Measurements from ENCODE around the gene SCFD2.

SCFD2 gene

DNA sequence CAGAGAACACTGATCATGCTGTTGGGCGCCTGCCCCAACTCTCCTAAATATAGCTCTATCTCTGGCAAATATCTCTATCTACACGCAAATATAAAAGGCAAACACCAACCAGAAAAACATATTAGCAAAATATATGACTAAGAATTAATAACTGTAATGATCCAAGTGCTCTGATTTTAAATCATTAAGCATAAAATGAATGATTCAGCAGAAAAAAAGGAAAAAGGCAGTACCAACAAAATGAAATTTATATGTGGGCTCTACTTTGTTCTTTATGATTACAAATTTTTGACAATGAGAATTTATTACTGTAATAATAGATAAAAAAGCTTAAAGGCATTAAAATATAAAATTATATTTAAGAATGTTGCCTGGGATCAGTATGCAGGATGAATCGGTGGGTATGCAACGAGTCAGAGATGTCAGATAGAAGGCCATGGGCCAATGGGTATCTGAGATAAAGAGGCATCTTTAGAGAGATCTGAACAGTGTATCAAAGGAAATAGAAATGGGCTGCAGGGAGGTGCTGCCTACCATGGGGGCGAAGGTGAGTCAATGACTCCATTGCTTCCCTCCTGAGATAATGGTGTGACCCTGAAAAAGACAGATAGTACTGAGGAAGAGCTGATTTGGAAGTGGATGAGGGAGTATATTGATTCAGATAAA lies 234.8 kb downstream of the SCFD2 start:
- TF ChIP-seq, protein P1, sequence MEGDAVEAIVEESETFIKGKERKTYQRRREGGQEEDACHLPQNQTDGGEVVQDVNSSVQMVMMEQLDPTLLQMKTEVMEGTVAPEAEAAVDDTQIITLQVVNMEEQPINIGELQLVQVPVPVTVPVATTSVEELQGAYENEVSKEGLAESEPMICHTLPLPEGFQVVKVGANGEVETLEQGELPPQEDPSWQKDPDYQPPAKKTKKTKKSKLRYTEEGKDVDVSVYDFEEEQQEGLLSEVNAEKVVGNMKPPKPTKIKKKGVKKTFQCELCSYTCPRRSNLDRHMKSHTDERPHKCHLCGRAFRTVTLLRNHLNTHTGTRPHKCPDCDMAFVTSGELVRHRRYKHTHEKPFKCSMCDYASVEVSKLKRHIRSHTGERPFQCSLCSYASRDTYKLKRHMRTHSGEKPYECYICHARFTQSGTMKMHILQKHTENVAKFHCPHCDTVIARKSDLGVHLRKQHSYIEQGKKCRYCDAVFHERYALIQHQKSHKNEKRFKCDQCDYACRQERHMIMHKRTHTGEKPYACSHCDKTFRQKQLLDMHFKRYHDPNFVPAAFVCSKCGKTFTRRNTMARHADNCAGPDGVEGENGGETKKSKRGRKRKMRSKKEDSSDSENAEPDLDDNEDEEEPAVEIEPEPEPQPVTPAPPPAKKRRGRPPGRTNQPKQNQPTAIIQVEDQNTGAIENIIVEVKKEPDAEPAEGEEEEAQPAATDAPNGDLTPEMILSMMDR (IDR thresholded peaks at IDR 0.05; ENCODE audit: low read depth, low read length) = no peak
- no peak overlapping the region for H3K4me3 ChIP-seq (ENCODE audit: low read depth, low read length)

DNA sequence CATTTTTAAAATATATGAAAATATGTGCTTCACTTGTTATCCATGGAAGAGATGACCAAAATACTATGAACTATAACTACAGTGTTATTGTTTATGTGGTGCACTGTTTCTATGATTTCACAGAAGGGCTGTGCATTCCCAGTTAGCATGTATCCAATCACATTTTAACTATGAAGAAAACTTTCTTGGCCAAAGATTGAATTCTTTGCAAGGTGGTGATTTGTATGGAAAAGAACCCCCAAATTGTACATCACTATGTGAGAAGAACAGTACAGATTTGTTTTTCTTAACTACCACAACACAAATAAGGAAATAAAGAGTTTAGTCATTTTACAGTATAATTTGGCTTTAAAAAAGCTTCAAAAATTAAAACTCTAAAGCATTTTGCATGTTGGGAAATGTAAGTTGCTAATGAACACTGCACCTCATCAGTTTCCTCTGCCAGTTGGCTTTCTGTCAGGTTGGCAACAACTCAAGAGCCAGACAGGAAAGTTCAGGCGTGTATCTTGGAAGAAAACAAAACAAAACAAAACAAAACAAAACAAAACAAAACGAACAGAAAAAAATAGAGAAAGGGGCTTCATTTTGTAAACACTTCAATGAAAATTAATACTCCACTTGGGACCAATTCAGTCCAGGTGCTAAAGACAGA lies 237.0 kb downstream of the SCFD2 start:
- H3K4me3 ChIP-seq (ENCODE audit: low read depth, low read length) = no peak overlapping the region
- TF ChIP-seq, protein P1 (IDR thresholded peaks at IDR 0.05; ENCODE audit: low read depth, low read length) = no peak

DNA sequence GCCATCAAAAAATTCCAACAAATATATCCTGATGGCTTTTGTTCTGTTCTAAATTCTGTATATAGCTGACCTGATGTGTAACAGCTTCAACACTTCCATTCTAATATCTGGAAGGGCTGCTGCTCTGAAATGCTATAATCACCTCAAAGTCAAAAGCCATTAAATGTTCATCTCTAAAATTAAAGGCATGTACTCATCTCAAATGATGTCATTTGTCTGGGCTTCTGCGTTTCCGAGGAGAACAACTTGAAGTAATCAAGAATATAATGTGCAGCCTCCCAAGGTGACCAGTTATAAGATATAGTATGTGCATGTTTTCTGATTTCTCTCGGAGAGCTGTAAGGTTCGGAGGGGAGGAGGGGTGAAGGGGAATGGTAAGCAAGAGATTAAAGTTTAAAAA lies 237.6 kb downstream of the SCFD2 start:
- H3K4me3 ChIP-seq (ENCODE audit: low read depth, low read length) = no peak overlapping the region
- TF ChIP-seq, protein P1 (IDR thresholded peaks at IDR 0.05; ENCODE audit: low read depth, low read length) = no peak

DNA sequence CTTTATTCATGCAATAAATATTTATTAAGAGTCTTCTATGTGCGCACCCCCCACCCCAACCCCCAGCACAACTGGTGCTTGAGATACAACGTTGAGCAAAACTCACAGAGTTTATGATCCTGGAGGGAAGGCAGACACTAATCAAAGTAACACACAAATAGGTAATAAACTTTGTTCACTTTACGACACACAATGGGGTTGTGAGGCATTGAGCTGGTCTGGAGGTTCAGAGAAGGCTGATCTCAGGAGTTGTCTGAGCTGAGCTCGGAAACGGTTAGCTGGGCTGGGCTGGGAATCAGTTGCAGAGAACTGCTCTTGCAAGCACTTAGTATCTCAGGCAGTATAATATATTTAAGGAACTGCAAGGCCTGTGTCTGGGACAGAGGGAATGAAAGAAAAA lies 238.5 kb downstream of the SCFD2 start:
- no peak overlapping the region for H3K4me3 ChIP-seq (ENCODE audit: low read depth, low read length)
- TF ChIP-seq, protein P1 (IDR thresholded peaks at IDR 0.05; ENCODE audit: low read depth, low read length) = no peak

DNA sequence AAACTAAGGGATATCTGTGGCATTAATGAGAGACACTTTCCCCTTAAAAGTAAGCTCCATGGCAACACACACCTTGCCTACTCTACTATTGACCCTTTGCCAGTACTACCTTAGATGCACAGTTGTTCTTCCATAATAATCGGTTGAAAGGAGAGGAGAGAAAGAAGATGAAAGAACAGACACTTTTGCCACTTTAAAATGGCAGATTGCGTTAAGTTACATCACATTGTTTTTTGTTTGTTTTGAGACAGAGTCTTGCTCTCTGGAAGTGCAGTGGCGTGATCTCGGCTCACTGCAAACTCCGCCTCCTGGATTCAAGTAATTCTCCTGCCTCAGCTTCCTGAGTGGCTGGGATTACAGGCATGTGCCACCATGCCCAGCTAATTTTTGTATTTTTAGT lies 239.8 kb downstream of the SCFD2 start:
- TF ChIP-seq, protein P1 (IDR thresholded peaks at IDR 0.05; ENCODE audit: low read depth, low read length) = no peak

DNA sequence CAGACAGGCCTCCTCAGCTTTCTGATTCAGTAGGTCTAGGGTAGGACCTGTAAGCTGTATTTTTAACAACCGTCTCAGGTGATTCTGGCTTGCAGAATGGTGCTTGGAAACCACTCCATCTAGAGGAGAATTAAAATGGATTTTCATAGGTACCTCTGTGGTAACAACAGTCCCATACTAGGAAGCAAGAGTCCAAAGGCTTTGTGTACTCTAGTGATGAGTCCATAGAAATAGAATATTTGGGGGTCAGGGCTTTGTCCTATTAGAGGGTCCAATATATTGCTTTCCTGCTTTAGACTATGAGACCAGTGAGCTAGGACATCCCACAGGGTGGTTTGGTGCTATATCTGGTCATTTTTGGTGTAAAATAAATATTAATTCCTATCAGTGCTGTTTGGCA lies 242.0 kb downstream of the SCFD2 start:
- TF ChIP-seq, protein P1 (IDR thresholded peaks at IDR 0.05; ENCODE audit: low read depth, low read length) = no peak
- H3K4me3 ChIP-seq (ENCODE audit: low read depth, low read length) = no peak overlapping the region

More for the DNA sequence above, 239.8 kb downstream of the SCFD2 start:
- H3K4me3 ChIP-seq (ENCODE audit: low read depth, low read length) = no peak overlapping the region

DNA sequence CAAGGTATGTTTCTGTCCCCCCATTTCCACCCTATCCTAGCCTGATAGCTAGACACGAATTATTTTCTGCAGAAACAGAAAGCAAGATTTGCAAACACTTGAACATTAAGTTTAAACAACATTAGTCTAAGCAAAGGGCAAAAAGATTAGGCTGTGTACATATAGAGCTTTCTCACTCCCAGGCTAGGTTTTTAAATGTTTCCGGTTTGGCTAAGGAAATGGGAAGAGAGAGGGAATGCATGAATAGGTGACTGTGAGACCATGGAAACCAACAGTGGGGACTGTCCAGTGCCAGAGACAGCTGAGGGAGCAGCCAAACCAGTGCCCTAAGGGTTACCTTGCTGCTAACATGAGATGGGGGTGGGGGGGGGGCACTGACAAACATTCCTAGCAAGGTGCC lies 242.7 kb downstream of the SCFD2 start:
- H3K4me3 ChIP-seq (ENCODE audit: low read depth, low read length) = no peak overlapping the region
- TF ChIP-seq, protein P1 (IDR thresholded peaks at IDR 0.05; ENCODE audit: low read depth, low read length) = no peak
